Mucosa of descending colon (tissue), 3 donors: ENCODE measurements around the gene CARD10. TPM values are rescaled to one million over a fixed set of nuclear protein-coding genes. Genes with fewer than 3 reads are reported as not detected.

ENCODE experiments used
- ATAC-seq: fragments of 200-7000 bp; cut with Tn5 transposase; one replicate; pipeline ENCODE4 v1.9.1; 2020; ENCODE audit warnings: mild to moderate bottlenecking, moderate library complexity
- DNase-seq, 3 donors: peaks; one replicate each; pipeline ENCODE4 v3.0.0-alpha.2; 2020
- H3K36me3 ChIP-seq: fragments of 200-600 bp; one replicate; pipeline ENCODE4 v1.8.0; 2021; ENCODE audit warnings: low read depth, mild to moderate bottlenecking
- H3K4me1 ChIP-seq: fragments of 200-600 bp; one replicate; pipeline ENCODE4 v1.8.0; 2021; ENCODE audit warnings: low read depth, mild to moderate bottlenecking
- H3K4me3 ChIP-seq: fragments of 200-600 bp; one replicate; pipeline ENCODE4 v1.8.0; 2021; ENCODE audit warnings: mild to moderate bottlenecking
- H3K9me3 ChIP-seq: fragments of 200-600 bp; one replicate; pipeline ENCODE4 v1.8.0; 2021; ENCODE audit warnings: mild to moderate bottlenecking
- CTCF ChIP-seq: fragments of 200-600 bp; IDR thresholded peaks from one replicate; pipeline ENCODE4 v1.8.0; 2022; ENCODE audit warnings: antibody characterized with exemption, mild to moderate bottlenecking
- intact Hi-C, 2 donors: fragments of 100-400 bp; cut with DNase I in 1 of 2; cut with micrococcal nuclease in 1 of 2; formaldehyde crosslinking; loops; one replicate each; pipeline versions ENCODE4 v1.11.0 to v1.11.1; 2022; cut with DNase I, micrococcal nuclease
- total RNA-seq, 3 donors: library from RNA; stranded (reverse); fragmentation: NEBNext Ultra II Directional in 2 of 3; extraction: Animal tissue kit (Norgen Biotek cat#: 25700) in 2 of 3; gene quantifications; one replicate each; pipeline versions ENCODE4 v1.2.1 to v1.2.4, GENCODE V29; 2021 to 2023
- donor health status: DM: no; HTN: no; CAD: no; lungs with moderate emphysema.
- donor health status: DM: no; HTN: no; CAD: no.
- donor health status: DM: no; HTN: yes; CAD: no.

CARD10 gene
- total RNA-seq, 3 donors from 2014 or later, result 43.3 to 74.1 (median 60.5) TPM

- H3K9me3 ChIP-seq, result no peaks in the 10 kb centered on the region
- no peaks in the 10 kb centered on the region for H3K36me3 ChIP-seq
- DNase-seq (peak in 1 of 3 donors; percentile 42), ATAC-seq (no peak)
- H3K4me3 ChIP-seq, result no peak overlapping the region
- no peak for TF ChIP-seq CTCF
- intact Hi-C loops, result no loop called here
- H3K4me1 ChIP-seq, result peaks cover 83% of the 10 kb centered on the region
These were observed 46.6 kb upstream of the CARD10 start for GRCh38 chr22:37565830-37566229.

- intact Hi-C loops, result no loop called here
- ATAC-seq (no peak), DNase-seq (no peak)
- Histone ChIP-seq H3K9me3 (no peaks in the 10 kb centered on the region), H3K4me3 (no peak overlapping the region), H3K4me1 (peaks cover 75% of the 10 kb centered on the region), H3K36me3 (no peaks in the 10 kb centered on the region)
- no peak for TF ChIP-seq CTCF
These were observed 45.0 kb upstream of the CARD10 start for GRCh38 chr22:37564111-37564711.

GRCh38 chr22:37563153-37564081 lies 44.2 kb upstream of the CARD10 start:
- H3K4me3 ChIP-seq, result no peak overlapping the region
- peak; percentile 67 to 75 (median 70) for DNase-seq
- no peaks in the 10 kb centered on the region for H3K36me3 ChIP-seq
- no peak for TF ChIP-seq CTCF
- no peaks in the 10 kb centered on the region for H3K9me3 ChIP-seq
- ATAC-seq, result peak; percentile 17
- peaks cover 67% of the 10 kb centered on the region for H3K4me1 ChIP-seq
- intact Hi-C loops, result no loop called here

- intact Hi-C loops, result no loop called here
- DNase-seq, result no peak
- no peak for TF ChIP-seq CTCF
- Histone ChIP-seq H3K4me1 (peaks cover 58% of the 10 kb centered on the region), H3K9me3 (no peaks in the 10 kb centered on the region), H3K4me3 (no peak overlapping the region), H3K36me3 (no peaks in the 10 kb centered on the region)
- no peak for ATAC-seq
These were observed 43.0 kb upstream of the CARD10 start for GRCh38 chr22:37562049-37562875.

- Histone ChIP-seq H3K36me3 (no peaks in the 10 kb centered on the region), H3K4me1 (peaks cover 53% of the 10 kb centered on the region), H3K4me3 (peak overlapping the region; percentile 67), H3K9me3 (no peaks in the 10 kb centered on the region)
- DNase-seq, result peak; percentile 92 to 99 (median 97)
- peak; percentile 75 for ATAC-seq
- TF ChIP-seq CTCF, result peak; percentile 81
- intact Hi-C loops, result loop anchor here in 1 of 2 donors (2.0 kb wide), 1 partner anchor 17 kb away; no protein-coding TSS in a partner anchor
These were observed 42.2 kb upstream of the CARD10 start for GRCh38 chr22:37561212-37562048.
